ENCODE measurements around the gene P4HB.

- TF ChIP-seq CTCF (conservative IDR thresholded peaks at IDR 0.05; ENCODE audit: low read depth in 2 of 2) (no peak), EZH2 (IDR thresholded peaks at IDR 0.05; ENCODE audit: low read depth, unreplicated experiment) (no peak), POLR2AphosphoS5 (IDR thresholded peaks at IDR 0.05; ENCODE audit: low read depth) (no peak), EZH2phosphoT487 (IDR thresholded peaks at IDR 0.05; ENCODE audit: unreplicated experiment) (no peak), CREB1 (CRISPR knock-in tag; IDR thresholded peaks at IDR 0.05; ENCODE audit: low read depth) (no peak), REST (IDR thresholded peaks at IDR 0.05; ENCODE audit: unreplicated experiment) (no peak), ZNF331 (CRISPR knock-in tag; IDR thresholded peaks at IDR 0.05; ENCODE audit: low read depth) (no peak), JUNB (IDR thresholded peaks at IDR 0.05; ENCODE audit: unreplicated experiment) (no peak)
Measured at GRCh38 chr17:81822996-81823819, 37.1 kb downstream of the P4HB start.

Measured in GM23338 (cell line).